A549 (cell line): ENCODE results near the gene FOLR2. TPM values are rescaled to one million over a fixed set of nuclear protein-coding genes. Genes with fewer than 3 reads are reported as not detected.

Experiments
- ATAC-seq, 2 experiments: fragments of 200-7000 bp in 1 of 2; fragments of >200 bp in 1 of 2; cut with Nextera tagmentation in 1 of 2; cut with Tn5 transposase in 1 of 2; 3 replicates each; pipeline versions ENCODE4 v1.8.0 to v1.9.1; 2018 to 2020; ENCODE audit warnings: mild to moderate bottlenecking in 1 of 2, moderate library complexity in 1 of 2
- CTCF ChIA-PET: fragments of 300-600 bp; sonication (Branson Sonifier 250); formaldehyde crosslinking; extraction: SDS; loops from one replicate; lab custom pipeline; 2021; ENCODE audit warnings: antibody characterized with exemption, inconsistent platforms; lab: Yijun Ruan, JAX
- POLR2A ChIA-PET: fragments of 350-600 bp; formaldehyde crosslinking; extraction: SDS; loops from one replicate; lab custom pipeline; 2021; ENCODE audit warnings: antibody characterized with exemption, inconsistent platforms; lab: Yijun Ruan, JAX
- DNase-seq, 2 experiments: peaks; one replicate each; pipeline versions ENCODE4 v3.0.0 to v3.0.0-alpha.2; 2011 to 2016; ENCODE audit warnings: low read depth in 1 of 2, low spot score in 1 of 2
- FAIRE-seq: peaks from 2 replicates; lab custom pipeline; 2011; peaks lifted over from hg19 to GRCh38; lab: Jason Lieb, UNC
- H3K27ac ChIP-seq, 2 experiments: fragments of >200 bp; sonication (Bioruptor Twin); formaldehyde crosslinking; 3 replicates each; pipeline ENCODE4 v1.5.1; 2016 to 2017
- H3K4me1 ChIP-seq: fragments of >200 bp; sonication (Bioruptor Twin); formaldehyde crosslinking; 3 replicates; pipeline ENCODE4 v1.6.1; 2016
- H3K4me2 ChIP-seq: fragments of >200 bp; sonication (Bioruptor Twin); formaldehyde crosslinking; 3 replicates; pipeline ENCODE4 v1.6.1; 2016
- H3K4me3 ChIP-seq: fragments of >200 bp; sonication (Bioruptor Twin); formaldehyde crosslinking; 3 replicates; pipeline ENCODE4 v1.5.1; 2016
- H3K9me3 ChIP-seq: fragments of >200 bp; sonication (Bioruptor Twin); formaldehyde crosslinking; 3 replicates; pipeline ENCODE4 v1.6.1; 2016
- BCL3 ChIP-seq: fragments of >200 bp; sonication (Bioruptor Twin); formaldehyde crosslinking; IDR thresholded peaks from 3 replicates; pipeline ENCODE4 v1.6.1; 2016
- BHLHE40 ChIP-seq: IDR thresholded peaks from 2 replicates; pipeline ENCODE4 v1.6.1; 2012; ENCODE audit warnings: low read depth, low read length, inconsistent platforms
- CBX2 ChIP-seq: fragments of 200-600 bp; sonication (generic); IDR thresholded peaks from 2 replicates; pipeline ENCODE4 v1.6.1; 2016; ENCODE audit warnings: low read depth, mild to moderate bottlenecking, borderline replicate concordance
- CHD4 ChIP-seq: fragments of 200-600 bp; sonication (generic); IDR thresholded peaks from 2 replicates; pipeline ENCODE4 v1.6.1; 2016; ENCODE audit warnings: antibody characterized with exemption, mild to moderate bottlenecking, borderline replicate concordance
- FOSB ChIP-seq: fragments of 250-450 bp; sonication (Bioruptor Pico); IDR thresholded peaks from 2 replicates; pipeline ENCODE4 v1.5.0; 2020; ENCODE audit warnings: mild to moderate bottlenecking, moderate library complexity
- FOSL2 ChIP-seq, 2 experiments: fragments of 450-650 bp in 1 of 2; fragments of >200 bp in 1 of 2; sonication (Bioruptor Twin) in 1 of 2; formaldehyde crosslinking; IDR thresholded peaks; 2 replicates each; pipeline versions ENCODE4 v1.5.0 to v1.6.1; 2016 to 2020; ENCODE audit warnings: mild to moderate bottlenecking in 1 of 2, moderate library complexity in 1 of 2
- HEYL ChIP-seq: fragments of 250-450 bp; sonication (Bioruptor Pico); IDR thresholded peaks from 2 replicates; pipeline ENCODE4 v1.8.0; 2021; ENCODE audit warnings: mild to moderate bottlenecking, moderate library complexity
- JUN ChIP-seq, 2 experiments: fragments of >200 bp; sonication (Bioruptor Twin); formaldehyde crosslinking; IDR thresholded peaks; 2 replicates in 1 of 2; 3 replicates in 1 of 2; pipeline ENCODE4 v1.6.1; 2016 to 2017
- JUNB ChIP-seq: fragments of >200 bp; sonication (Bioruptor Twin); formaldehyde crosslinking; IDR thresholded peaks from 2 replicates; pipeline ENCODE4 v1.6.1; 2016
- KDM1A ChIP-seq: fragments of 200-600 bp; sonication (generic); IDR thresholded peaks from 2 replicates; pipeline ENCODE4 v1.6.1; 2016; ENCODE audit warnings: low read depth, mild to moderate bottlenecking
- RAD21 ChIP-seq, 2 experiments: fragments of >200 bp in 1 of 2; sonication (Bioruptor Twin) in 1 of 2; formaldehyde crosslinking in 1 of 2; IDR thresholded peaks in 1 of 2; conservative IDR thresholded peaks in 1 of 2; 2 replicates in 1 of 2; 3 replicates in 1 of 2; pipeline ENCODE4 v1.6.1; 2012 to 2018; ENCODE audit warnings: inconsistent platforms in 1 of 2
- RARB ChIP-seq: fragments of 250-450 bp; sonication (Bioruptor Pico); IDR thresholded peaks from 2 replicates; pipeline ENCODE4 v1.8.0; 2021; ENCODE audit warnings: mild to moderate bottlenecking, moderate library complexity
- RCOR1 ChIP-seq: fragments of 150-350 bp; IDR thresholded peaks from 2 replicates; pipeline ENCODE4 v1.6.1; 2014; ENCODE audit warnings: antibody characterized with exemption, low read length, low read depth
- RFX5 ChIP-seq: fragments of 450-650 bp; IDR thresholded peaks from 2 replicates; pipeline ENCODE4 v1.7.1; 2014; ENCODE audit warnings: antibody characterized with exemption, mild to moderate bottlenecking, moderate library complexity
- TP53 ChIP-seq: fragments of 250-450 bp; sonication (Bioruptor Pico); IDR thresholded peaks from 2 replicates; pipeline ENCODE4 v1.5.0; 2021; ENCODE audit warnings: mild to moderate bottlenecking, moderate library complexity
- ZC3H11A ChIP-seq: fragments of 450-650 bp; IDR thresholded peaks from 2 replicates; pipeline ENCODE4 v1.6.1; 2014; ENCODE audit warnings: antibody characterized with exemption, mild to moderate bottlenecking
- ZFP36 ChIP-seq: fragments of 450-650 bp; IDR thresholded peaks from 2 replicates; pipeline ENCODE4 v1.6.1; 2014; ENCODE audit warnings: borderline replicate concordance; ENCODE audit not compliant: partially characterized antibody
- ZNF302 ChIP-seq: fragments of 250-450 bp; sonication (Bioruptor Pico); IDR thresholded peaks from 2 replicates; pipeline ENCODE4 v1.9.0; 2021; ENCODE audit warnings: inconsistent platforms, mild to moderate bottlenecking, moderate library complexity
- WGBS: methylation state at CpG from one replicate; pipeline ENCODE4 v1.1.6; 2017; ENCODE audit errors: missing lambda C conversion rate; 5-methylcytosine and 5-hydroxymethylcytosine counted together
- polyA plus RNA-seq, 4 experiments: library from polyadenylated mRNA; depleted of rRNA in 3 of 4; stranded (reverse); fragments of >200 nt; fragmentation: RNase III in 1 of 4; extraction: RNeasy Plus Mini Kit Qiagen cat#74134 plus additional on column Dnase treatment in 1 of 4; gene quantifications; 2 replicates in 3 of 4; 3 replicates in 1 of 4; pipeline ENCODE4 v1.2.3, GENCODE V29; 2011 to 2017
- TF ChIP-seq, protein P1 (sequence below): IDR thresholded peaks from 2 replicates; pipeline ENCODE4 v1.6.1; 2012
- TF ChIP-seq, protein P2 (sequence below): IDR thresholded peaks from 2 replicates; pipeline ENCODE4 v1.6.1; 2012
- TF ChIP-seq, protein P3 (sequence below): fragments of >200 bp; sonication (Bioruptor Twin); formaldehyde crosslinking; IDR thresholded peaks from 3 replicates; pipeline ENCODE4 v1.5.1; 2016

The FOLR2 gene
- polyA plus RNA-seq, 2 of the 4 experiments (the other 2 are of a cell fraction): not detected

GRCh38 chr11:72244060-72244360 is 27.4 kb downstream of the FOLR2 start, which contains the start of gene PHOX2A:
Gene PHOX2A, minus strand, starts transcription at chr11:72244176. Its CDS starts 172 bp downstream, at chr11:72244004.
- no peak for FAIRE-seq
- 71% methylated on average over 17 of the region's 37 CpGs for WGBS
- TF ChIP-seq TP53 (CRISPR knock-in tag) (no peak), JUNB (no peak), ZNF302 (CRISPR knock-in tag) (no peak), RCOR1 (no peak), RFX5 (no peak), JUN (IDR thresholded peaks at IDR 0.05) (no peak), CHD4 (no peak), BHLHE40 (no peak), KDM1A (no peak), BCL3 (no peak), FOSL2 (IDR thresholded peaks at IDR 0.05) (no peak), FOSL2 (CRISPR knock-in tag; IDR thresholded peaks at IDR 0.05) (no peak), RARB (CRISPR knock-in tag) (no peak), FOSB (no peak)
- TF ChIP-seq, protein P1, sequence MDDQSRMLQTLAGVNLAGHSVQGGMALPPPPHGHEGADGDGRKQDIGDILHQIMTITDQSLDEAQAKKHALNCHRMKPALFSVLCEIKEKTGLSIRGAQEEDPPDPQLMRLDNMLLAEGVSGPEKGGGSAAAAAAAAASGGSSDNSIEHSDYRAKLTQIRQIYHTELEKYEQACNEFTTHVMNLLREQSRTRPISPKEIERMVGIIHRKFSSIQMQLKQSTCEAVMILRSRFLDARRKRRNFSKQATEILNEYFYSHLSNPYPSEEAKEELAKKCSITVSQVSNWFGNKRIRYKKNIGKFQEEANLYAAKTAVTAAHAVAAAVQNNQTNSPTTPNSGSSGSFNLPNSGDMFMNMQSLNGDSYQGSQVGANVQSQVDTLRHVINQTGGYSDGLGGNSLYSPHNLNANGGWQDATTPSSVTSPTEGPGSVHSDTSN: no peak
- TF ChIP-seq, protein P2, sequence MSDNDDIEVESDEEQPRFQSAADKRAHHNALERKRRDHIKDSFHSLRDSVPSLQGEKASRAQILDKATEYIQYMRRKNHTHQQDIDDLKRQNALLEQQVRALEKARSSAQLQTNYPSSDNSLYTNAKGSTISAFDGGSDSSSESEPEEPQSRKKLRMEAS: no peak

DNA sequence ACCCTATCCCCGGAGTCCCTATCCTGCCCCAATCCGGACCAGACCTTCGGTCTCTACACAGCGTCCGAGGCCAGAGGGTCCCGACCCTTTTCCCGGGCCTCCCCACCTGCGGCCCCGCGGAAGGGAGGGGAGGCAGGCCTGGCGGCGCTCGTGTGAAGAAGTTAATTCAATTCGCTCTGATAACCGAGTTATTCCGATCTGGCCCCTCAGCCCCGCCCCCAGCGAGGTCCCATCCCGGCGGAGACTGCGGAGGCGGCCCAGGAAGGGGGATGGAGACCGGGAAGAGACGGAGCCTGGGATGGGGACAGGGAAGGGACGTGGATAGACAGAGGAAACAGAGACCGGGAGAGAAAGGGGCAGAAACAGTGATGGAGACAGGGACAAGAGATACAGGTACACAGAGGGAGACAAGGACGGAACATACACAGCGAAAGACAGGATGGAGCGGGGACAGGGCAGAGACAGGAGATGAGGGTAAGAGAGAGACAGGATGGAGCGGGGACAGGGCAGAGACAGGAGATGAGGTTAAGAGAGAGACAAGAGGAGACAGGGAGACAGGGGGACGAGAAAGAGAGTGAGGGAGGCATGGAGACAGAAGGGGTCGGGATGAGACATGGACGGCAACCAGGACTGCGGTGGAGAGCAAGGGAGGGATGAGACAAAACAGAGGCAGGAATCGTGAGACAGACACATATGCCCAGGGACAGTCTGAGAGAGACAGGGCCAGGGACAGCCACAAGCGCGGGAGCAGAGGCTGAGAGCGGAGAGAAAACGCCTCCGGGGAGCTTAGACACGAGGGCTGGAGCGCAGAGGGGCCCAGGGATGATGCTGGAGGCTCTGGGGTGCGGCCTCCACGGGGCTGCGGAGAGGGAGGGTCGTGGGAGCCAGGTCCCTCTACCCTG is 28.0 kb downstream of the FOLR2 start:
- ATAC-seq: no peak
- H3K4me1 ChIP-seq: no peaks in the 10 kb centered on the region
- DNase-seq: no peak
- H3K4me3 ChIP-seq: no peak overlapping the region
- CTCF ChIA-PET: interaction anchor here (0.6 to 1.5 kb wide), 3 partner anchors 8 to 169 kb away, joined by 3 to 5 read pairs (median 4); no protein-coding TSS in a partner anchor
- H3K27ac ChIP-seq: no peak overlapping the region
- POLR2A ChIA-PET: no interaction called here
- no peak for FAIRE-seq
- H3K4me2 ChIP-seq: no peak overlapping the region
- H3K9me3 ChIP-seq: 0 out of 3 replicates have a peak, but pooled peaks cover 3% of the 10 kb centered on the region
- TF ChIP-seq RAD21 (conservative IDR thresholded peaks at IDR 0.05 in 1 of 2, IDR thresholded peaks at IDR 0.05 in 1 of 2): no peak
- no peak for TF ChIP-seq CBX2
- TF ChIP-seq, protein P3, sequence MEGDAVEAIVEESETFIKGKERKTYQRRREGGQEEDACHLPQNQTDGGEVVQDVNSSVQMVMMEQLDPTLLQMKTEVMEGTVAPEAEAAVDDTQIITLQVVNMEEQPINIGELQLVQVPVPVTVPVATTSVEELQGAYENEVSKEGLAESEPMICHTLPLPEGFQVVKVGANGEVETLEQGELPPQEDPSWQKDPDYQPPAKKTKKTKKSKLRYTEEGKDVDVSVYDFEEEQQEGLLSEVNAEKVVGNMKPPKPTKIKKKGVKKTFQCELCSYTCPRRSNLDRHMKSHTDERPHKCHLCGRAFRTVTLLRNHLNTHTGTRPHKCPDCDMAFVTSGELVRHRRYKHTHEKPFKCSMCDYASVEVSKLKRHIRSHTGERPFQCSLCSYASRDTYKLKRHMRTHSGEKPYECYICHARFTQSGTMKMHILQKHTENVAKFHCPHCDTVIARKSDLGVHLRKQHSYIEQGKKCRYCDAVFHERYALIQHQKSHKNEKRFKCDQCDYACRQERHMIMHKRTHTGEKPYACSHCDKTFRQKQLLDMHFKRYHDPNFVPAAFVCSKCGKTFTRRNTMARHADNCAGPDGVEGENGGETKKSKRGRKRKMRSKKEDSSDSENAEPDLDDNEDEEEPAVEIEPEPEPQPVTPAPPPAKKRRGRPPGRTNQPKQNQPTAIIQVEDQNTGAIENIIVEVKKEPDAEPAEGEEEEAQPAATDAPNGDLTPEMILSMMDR: no peak
- TF ChIP-seq ZC3H11A: peak; percentile 2; the same call in 1 of the 2 replicates
- TF ChIP-seq HEYL (CRISPR knock-in tag): no peak
- TF ChIP-seq ZFP36: no peak
- WGBS: 61% methylated on average over 46 of the region's 46 CpGs

More at GRCh38 chr11:72244060-72244360, 27.4 kb downstream of the FOLR2 start, which contains the start of gene PHOX2A:
- H3K27ac ChIP-seq: no peak within 1 kb of the TSS
- no peak within 1 kb of the TSS for H3K4me2 ChIP-seq
- ATAC-seq (no peak), DNase-seq (no peak)
- POLR2A ChIA-PET: no interaction called here
- H3K4me1 ChIP-seq: no peaks in the 10 kb centered on the region
- no peak within 1 kb of the TSS for H3K4me3 ChIP-seq
- H3K9me3 ChIP-seq: 0 out of 3 replicates have a peak, but pooled peaks cover 3% of the 10 kb centered on the region
- CTCF ChIA-PET: no interaction called here
